ENCODE measurements around the gene KLHL35.
A peak's percentile ranks its signal among the peaks of the same experiment; 100 is the strongest.

The KLHL35 gene, protein sequence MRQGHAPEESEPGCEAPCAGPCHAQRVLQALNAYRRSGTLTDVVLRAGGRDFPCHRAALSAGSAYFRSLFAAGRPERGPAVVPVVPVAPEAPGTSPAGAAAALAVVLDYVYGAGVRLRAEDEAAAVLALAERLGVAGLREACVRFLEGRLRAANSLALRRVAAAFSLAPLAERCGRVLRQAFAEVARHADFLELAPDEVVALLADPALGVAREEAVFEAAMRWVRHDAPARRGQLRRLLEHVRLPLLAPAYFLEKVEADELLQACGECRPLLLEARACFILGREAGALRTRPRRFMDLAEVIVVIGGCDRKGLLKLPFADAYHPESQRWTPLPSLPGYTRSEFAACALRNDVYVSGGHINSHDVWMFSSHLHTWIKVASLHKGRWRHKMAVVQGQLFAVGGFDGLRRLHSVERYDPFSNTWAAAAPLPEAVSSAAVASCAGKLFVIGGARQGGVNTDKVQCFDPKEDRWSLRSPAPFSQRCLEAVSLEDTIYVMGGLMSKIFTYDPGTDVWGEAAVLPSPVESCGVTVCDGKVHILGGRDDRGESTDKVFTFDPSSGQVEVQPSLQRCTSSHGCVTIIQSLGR

DNA sequence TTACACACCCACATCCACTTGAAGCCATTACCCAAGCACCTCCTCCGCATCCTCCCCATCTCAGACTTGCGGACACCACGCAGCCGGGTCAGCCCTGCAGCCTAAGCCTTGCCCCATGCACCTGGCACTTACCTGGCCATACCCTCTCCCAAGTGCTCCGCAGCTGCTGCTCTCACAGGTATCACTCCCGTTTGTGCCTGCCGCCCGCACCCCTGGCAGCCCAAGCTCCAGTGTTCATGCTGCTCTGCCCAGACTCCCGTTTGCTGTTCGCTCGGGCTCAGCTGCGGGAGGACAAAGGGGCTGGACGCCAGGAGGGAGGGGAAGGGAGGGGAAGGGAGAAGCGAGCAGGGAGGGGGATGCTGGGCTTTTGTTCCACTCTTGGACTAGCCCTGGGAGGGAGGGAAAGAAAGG, at the start of gene KLHL35:
Gene KLHL35, minus strand, starts transcription at position 293 of the 411 bp plus-strand sequence. CDS start 2,574 bp downstream, outside the sequence.
- peak; percentile 82 for DNase-seq

DNA sequence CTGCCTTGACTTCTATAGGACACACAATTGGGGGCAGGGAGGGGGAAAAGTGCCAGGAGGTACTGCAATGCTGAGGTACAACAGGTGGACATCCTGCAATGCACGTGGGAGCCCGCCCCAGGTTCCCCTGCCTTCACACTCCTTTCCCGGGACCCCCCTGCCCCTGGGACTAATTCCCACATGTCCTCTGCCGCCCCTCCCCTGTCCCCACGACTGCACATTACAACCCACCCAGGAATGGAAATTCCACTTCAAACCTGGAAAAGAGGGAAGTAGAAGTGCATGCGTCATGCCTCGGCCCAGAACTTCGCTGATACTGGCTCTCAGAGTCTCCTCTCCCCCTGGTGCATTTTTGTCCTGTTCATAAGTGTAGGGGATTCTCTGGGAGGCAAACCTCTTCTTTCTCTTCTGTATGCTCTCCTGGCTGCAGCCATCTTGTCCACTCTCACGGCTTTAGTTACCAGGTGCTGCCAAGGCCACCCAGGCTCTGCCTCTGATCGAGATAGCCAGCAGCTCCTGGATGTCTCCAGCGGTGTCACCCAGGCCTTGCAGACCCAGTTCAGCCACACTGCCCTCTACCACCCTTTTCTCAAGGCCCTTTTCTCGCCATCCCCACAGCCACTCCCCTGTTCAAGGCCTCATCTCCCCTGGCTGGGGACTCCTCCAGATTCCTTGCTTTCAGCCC, 49.1 kb upstream of the KLHL35 start:
- no peak for DNase-seq

DNA sequence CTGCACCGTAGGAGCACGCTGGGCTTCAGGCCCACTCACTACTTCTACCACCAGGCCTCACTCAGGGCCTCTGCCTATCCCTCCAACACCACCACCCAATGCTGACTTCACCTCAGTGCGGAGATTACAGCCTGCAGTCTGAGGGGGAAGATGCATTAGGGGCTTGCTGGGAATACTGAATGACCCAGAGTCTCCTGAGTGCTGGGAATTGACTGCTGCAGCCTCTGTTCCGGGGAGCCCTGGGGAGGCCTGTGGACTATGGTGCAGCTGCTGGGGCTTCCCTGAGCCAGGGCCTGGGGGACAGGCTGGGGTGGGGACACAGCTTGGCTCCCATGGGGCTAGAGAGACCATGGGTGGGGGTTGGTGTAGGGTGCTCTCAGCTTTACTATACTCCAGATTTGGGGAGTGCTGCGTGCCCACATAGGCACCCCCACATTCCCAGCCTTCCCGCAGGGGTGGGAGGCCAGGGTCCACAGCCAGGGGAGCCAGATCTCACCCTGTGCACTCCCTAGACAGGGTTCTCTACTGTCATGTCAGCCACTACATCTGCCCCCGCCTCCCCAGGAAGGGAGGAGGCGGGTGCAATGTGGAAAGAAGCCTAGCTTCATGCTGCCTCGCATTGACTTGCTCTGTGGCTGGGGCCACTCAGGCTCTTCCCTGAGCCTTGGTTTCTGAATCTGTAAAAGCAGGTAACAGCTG, 48.4 kb upstream of the KLHL35 start:
- no peak for DNase-seq

DNA sequence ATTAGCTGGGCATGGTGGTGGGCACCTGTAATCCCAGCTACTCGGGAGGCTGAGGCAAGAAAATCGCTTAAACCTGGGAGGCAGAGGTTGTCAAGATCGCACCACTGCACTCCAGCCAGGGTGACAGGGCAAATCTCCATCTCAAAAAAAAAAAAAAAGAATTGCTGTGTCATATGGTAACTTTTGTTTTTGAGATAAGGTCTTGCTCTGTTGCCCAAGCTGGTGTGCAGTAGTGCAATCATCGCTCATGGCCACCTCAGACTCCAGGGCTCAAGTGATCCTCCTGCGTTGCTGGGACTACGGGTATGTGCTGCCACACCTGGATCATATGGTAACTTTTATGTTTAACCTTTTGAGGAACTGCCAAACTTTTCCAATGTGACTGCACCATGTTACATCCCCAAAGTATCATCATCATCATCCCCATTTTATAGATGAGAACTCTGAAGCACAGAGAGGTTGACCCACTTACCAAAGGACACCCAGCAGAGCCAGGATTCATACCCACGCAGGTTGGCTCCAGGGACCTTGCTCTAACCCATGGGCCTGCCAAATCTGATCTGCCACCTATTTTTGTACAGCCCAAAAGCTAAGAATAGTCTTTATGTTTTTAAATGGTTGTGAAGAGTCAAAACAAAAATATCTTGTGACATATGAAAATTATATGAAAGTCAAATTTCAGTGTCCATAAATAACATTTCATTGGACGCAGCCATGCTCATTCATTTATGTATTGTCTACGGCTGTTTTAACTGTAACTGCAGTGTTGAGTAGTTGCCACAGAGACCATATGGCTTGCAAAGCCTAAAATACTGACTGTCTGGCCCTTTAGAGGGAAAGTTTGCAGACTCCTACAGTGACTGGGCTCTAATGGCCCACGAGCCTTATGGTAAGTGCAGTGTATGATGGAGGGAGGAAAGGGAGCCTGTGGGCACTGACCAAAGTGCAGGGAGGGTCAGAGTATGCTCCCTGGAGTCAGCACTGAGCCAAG, 47.5 kb upstream of the KLHL35 start:
- DNase-seq: no peak

DNA sequence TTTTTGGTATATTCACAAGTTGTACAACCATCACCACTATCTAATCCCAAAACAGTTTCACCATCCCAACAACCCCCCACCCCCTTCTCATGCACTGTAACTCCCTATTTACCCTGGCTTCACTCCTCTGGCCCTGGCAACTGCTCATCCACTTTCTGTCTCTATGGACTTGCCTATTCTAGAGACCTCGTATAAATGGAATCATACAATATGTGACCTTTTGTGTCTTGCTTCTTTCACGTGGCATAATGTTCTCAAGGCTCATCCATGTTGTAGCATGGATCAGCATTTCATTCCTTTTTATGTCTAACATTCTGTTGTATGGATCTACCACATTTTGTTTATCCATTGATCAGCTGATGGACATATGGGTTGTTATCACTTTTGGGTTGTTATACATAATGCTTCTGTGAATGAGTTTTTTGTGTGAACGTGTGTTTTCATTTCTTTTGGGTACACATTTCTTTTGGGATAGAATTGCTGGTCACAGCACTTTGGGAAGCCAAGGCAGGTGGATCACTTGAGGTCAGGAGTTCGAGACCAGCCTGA, 46.7 kb upstream of the KLHL35 start:
- DNase-seq: no peak

DNA sequence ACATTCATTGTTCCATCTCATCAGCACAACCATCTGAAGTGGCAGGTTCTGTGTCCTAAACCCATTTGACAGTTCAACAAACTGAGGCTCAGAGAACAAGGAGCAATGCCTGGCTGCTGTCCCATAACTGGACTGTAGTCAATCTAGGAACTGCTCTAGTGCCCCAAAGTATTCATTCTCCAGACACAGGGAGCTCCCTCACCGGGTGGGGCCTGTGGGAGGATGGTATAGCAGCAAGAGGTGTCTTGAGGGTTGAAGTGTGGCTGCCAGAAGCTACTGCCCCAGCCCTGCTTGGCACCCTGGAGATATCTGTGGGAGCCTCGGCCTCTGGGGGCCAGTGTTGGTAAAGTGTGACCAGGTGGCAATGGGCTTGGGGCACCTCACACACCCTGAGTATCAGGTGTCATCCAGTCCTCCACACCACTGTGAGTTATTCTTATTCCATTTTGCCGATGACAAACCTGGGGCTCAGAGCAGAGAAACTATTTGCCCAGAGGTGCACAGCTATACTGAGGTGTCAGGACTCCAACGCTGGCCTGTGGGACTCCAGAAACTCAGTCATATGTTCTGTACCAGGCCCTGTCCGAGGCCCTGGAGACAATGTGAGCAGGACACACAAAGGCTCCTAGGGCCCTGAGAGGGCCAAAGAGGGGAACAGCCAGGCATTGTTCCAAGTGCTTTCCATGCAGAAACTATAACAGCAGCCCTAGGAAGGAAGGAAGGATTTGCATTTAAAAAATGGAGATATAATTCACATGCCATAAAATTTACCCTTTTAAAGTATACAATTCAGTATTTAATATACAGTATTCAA, 46.0 kb upstream of the KLHL35 start:
- no peak for DNase-seq

DNA sequence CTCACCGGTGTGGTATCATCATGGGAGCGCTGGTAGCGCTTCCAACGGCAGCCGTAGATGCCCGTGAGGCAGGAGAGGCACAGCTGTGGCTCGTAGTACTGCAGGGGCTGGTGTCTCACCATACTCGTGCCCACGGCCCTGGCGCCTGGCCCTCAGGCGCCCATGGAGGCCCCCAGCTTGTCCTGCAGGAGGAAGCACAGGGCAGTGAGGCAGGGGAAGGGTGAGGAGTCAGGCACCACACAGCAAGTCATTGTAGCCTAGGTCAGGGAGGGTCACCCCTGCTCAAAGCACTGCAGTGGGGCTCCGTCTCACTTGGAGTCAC, 44.6 kb upstream of the KLHL35 start:
- no peak for DNase-seq

DNA sequence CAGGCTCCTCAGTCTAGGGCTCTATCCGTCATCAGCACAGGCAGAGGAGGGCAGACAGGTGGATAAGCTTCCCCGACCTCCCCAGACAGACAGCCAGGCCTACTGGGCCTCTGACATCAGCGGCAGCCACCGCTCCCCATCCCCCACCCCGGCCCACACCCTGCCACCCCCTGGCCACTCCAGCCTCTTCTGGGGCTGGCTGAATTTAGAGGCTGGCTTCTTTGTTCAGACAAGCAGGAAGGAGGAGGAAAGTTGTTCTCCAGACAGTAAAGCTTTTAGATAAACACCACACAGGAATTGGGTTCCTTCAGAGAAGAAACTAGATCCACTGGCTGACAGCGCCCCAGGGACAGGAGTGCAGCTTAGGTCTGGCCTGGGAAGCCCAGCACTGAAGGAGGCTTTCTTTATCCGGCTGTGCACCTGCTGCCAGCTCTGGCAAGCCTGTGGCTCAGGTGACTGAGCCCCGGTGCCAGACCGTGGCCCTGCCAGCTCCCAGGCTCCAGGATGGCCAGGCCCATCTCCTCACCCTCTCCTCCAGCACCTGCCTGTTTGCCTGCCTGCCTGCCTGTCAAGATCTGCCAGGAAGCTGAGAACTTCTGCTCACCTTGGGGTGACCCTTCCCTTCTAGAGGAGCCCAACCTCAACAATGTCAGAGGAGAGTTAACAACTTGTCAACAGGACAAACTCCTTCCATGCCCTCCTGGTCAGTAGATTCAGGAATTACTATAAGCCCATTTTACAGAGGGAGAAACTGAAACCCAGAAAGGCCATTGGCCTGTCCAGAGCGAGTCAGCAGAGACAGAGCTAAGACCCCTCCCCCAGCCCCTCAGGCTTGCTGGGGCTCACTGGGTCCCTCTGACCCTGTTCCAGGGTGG, 44.0 kb upstream of the KLHL35 start:
- peak; percentile 92 for DNase-seq

DNA sequence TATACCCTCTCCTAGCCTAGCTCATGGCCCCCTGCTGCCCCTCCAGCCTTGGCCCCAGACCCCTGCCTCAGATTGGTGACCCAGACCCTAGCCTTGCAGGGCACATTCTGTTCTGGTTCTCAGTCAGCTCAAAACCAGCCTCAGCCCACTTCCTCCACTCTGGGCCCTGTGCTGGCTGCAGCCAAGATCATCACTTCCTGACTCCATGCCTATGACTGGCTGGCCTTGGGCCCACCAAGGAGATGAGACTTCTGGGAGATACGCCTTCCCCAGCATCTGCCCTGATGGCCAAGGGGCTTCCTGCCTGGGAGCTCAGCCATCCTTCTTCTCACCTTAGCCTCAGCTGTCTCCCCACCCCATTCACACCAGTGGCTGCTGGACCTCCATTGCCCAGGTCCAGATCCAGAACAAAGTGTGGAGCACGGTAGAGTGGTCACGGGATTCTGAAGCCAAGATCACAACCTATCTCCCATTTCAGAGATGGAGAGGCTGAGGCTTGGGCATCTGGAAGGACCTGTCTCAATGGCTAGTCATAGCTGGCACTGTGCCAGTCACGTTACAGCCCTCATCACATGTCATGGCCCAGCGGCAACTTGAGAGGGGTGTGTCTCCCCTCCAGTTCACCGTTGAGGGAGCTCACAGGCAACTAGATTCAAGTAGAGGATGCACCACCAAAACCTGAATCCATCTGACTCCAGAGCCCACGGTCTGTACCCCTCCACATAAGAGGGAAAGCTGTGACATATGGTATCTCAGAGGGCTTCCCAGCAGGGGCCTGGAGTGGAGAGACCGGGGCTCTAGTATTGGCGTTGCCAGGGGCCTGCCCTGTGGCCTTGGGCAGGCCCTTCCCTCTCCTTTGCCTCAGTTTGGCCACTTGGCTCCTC, 43.0 kb upstream of the KLHL35 start:
- DNase-seq: peak; percentile 88

DNA sequence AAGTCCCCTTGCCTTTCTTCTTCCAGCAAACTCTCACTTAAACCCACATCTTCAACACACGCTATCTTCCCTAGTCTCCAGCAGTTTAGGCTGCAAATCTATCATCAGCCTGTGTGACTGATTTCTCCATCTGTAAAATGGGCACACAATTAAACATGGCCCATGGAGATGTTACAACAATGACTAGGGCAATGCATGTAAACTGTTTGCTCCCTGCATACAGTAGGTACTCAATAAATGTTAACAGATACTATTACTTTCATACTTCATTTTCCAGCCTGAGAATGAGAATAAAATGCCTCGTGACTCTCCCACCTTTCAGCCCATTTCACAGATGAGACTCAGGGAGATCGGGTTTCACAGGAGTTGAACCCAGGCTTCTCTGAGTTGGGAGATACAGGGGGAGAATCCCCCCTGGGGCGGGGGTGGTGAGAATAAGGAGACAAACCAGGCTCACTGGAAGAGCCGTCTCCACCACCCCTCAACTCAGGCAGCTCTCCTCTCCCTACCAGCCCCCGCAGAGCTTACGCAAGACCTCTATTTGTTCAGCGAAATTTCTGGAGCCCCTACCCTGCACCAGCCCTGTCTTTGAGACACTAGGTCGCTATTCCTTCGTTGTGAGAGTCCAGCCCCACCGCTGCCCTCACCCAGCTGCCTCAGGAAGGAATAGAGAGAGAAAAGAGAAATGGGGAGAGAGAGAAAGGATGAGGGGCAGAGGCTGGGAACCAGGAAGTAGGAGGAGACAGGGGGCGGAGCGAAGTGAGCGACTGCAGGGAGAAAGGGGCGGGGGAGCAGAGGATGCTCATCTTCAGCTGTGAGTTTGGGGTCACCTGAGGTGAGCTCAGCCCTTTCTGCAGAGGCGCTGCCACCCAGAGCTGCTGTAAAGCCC, 42.1 kb upstream of the KLHL35 start:
- DNase-seq: peak; percentile 48

DNA sequence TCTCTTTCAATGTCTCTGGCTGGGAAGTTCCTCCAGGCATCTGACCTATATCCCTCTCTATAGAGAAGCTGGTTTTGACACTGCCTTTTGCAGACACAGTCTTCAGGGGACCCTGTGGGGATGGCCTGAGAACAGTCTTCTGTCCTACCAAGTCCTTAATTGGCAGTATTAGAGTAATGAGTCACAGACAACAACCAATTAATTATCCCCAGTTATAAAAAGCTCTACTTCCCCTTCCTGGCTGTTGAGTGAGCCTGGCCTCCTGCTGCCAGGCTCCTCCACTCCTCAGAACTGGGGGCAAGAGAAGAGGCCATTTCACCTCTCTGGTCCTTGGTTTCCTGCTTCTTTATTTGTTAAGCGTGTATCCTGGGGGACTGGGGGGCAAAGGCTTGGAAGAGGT, 41.2 kb upstream of the KLHL35 start:
- no peak for DNase-seq

DNA sequence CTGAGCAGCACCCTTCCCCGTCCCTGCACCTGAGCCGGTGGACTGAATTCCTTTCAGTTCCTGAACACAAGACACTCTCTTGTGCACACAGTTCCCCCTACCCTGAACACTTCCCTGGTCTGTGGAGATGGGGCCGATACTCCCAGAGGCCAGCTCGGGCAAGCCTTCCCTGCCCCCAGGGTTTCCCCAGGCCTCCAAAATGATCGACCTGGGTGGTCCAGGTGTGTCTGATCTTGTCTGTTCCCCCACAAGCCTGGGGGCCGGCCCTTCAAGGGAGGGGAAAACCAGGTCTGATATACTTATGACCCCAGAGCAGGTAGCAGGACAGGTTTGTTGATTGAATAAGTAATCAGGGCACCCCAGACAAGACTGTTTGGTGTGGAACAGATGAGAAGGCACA, 40.7 kb upstream of the KLHL35 start:
- DNase-seq: no peak

DNA sequence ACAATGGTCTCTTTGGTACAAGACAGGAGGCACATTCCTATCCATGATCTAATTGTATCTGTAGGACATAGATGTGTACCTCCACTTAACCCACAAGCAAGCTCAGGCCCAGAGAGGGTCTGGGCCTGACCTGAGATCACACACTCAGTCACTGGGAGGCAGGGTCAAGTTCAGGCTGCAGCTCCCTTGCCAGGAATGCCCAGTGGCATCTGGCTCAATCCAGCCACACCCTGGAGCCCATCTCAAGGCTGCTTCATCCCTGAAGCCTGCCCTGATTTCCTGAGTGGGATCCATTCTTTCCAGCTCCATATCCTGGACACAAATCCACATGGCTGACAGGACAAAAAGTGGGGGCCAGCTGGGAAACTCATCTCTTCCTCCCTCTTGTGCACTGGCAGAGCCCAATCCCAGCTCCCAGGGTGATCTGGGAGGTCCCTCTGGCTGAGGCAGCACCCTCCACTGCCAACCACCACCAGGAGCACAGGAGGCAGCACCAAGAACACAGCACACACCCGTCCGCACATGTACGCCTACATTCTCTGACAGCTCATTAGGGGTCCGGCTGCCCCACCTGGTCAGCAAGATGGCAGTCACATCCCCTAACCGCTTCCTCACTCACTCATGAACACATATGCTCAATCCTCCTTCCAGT, 39.2 kb upstream of the KLHL35 start:
- DNase-seq: no peak

DNA sequence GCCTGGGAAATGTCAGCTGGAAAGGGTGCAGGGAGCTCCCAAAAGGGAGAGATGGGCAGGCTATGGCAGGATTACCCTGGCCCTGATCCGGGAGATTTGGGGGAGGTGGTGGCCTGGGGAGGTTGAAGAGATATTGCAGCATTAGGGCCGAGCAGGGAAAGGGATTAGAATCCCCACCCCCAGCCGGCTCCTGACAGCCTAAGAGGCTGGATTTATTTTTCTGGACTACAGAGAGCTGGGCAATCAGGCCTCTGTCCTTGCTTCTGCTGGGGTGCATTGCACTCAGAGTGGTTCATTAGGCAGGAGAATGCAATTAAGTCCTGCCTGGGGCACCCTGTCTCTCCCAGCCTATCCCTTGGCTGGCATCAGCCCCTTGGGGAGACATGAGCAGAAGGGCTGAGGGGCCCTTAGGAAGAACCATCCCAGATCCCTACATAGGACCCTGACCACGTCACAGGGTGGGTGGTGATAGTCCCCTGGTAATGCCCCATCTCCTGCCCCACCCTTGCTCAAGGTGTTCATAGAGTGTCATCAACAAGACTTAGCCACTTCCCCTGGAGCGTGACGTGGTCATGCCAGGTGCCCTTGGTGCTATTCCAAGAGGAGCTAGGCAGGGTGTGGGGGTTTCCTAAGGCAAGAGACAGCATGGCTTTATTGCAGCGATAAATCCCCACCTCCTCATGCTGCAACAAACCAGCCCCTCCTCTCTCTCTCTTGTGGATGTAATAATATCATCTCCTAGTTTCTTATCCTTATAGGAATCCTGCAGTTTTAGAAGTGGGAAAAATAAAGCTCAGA, 38.4 kb upstream of the KLHL35 start:
- DNase-seq: no peak

DNA sequence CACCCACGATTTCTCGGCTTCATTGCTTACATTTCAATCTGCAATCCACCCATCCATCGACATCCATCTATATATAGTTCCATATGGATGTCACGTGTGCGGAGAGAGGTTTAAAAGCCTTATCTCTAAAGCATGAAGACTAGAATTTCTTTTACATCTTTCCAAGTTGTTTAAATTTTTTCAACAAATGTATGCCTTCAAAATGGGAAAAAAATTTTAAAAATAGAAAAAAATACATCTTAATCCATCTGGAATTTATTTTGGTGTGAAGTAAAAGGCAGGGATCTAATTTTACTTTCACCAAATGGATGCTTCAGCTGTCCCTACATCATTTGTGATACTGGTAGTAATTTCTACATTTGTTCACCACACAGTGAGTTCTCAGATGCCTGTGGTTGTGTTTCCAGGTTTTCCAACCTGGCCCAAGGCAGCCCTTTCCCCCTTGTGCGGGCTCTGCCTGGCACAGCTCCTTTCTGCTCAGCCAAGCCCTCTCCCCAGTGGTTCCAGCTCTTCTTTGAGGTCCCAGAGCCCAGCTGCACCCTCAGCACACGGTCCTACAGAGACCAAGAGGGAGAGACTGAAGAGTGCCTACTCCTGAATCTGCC, 37.6 kb upstream of the KLHL35 start:
- DNase-seq: no peak

DNA sequence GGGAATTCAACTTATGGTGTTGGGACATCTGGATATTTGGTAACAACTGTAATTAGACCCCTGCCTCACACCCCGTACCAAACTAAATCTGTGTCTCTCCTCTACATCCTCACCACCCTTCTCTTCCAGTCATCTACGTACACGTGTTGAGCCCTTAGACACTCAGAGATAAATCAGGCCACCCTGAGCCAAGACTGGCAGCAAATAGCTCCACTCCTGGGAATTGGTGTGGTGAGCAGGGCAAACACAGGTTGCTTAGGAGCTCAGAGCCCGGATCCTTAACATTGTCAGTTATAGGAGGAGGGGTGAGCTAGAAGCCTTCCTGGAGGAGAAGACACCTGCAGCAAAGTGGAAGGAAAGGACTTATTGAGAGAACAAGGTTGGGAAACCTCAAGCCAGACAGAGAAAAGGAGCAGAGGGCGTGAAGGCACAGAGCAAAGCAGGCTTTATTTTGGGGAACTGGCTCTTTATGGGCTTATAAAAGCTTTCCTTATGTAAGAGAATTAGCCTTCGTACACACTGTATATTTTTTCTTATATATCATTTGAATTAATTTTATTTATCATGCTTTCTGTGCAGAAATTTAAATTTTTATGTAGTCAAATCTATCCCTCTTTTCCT, 36.9 kb upstream of the KLHL35 start:
- no peak for DNase-seq
